HCT116 (cell line): ENCODE measurements around the gene TMCC3. TPM values are rescaled to one million over a fixed set of nuclear protein-coding genes. Genes with fewer than 3 reads are reported as not detected.

Experiments
- ATAC-seq: fragments of 200-7000 bp; cut with Tn5 transposase; 2 replicates; pipeline ENCODE4 v1.9.1; 2020; ENCODE audit warnings: mild to moderate bottlenecking, moderate library complexity
- BruUV-seq: library from RNA; stranded (reverse); fragments of 400-500 nt; replicated peaks from 2 replicates; lab custom pipeline; 2021; lab: Mats Ljungman, UMichigan
- CTCF ChIA-PET: fragments of 300-600 bp; sonication (Branson Sonifier 250); formaldehyde crosslinking; loops from one replicate; lab custom pipeline; 2021; ENCODE audit warnings: antibody characterized with exemption; lab: Charles Lee
- POLR2A ChIA-PET: fragments of 300-600, 350-600 bp; sonication (Branson Sonifier 250); formaldehyde crosslinking; loops from one replicate; lab custom pipeline; 2021; ENCODE audit warnings: antibody characterized with exemption; lab: Charles Lee
- RAD21 ChIA-PET, 2 experiments: fragments of 300-600 bp; sonication (Branson Sonifier 250); formaldehyde crosslinking; loops; one replicate each; lab custom pipeline; 2023; ENCODE audit warnings: low total read pairs in 2 of 2; ENCODE audit not compliant: uncharacterized antibody in 2 of 2, unreplicated experiment in 2 of 2, low non-redundant PET in 1 of 2; lab: Charles Lee
- DNase-seq: peaks from one replicate; pipeline ENCODE4 v3.0.0-alpha.2; 2010; ENCODE audit warnings: low read depth, low spot score
- H2AFZ ChIP-seq: fragments of 200-600 bp; shearing (Covaris generic), sonication (generic); 2 replicates; pipeline ENCODE4 v1.6.1; 2017; ENCODE audit warnings: low read depth, mixed run types, mixed read lengths, antibody characterized with exemption, low read length; ENCODE audit not compliant: poor library complexity, severe bottlenecking
- H3K27ac ChIP-seq: 2 replicates; pipeline ENCODE4 v1.5.1; 2012; ENCODE audit warnings: low read depth, low read length
- H3K27me3 ChIP-seq: fragments of 200-600 bp; sonication (generic); 2 replicates; pipeline ENCODE4 v1.6.1; 2016; ENCODE audit warnings: mixed run types, low read length, mixed read lengths; ENCODE audit not compliant: insufficient read depth
- H3K36me3 ChIP-seq, 2 experiments: fragments of 200-500 bp in 1 of 2; fragments of 200-600 bp in 1 of 2; sonication (Bioruptor generic) in 1 of 2; sonication (generic) in 1 of 2; 2 replicates each; pipeline versions ENCODE4 v1.5.1 to v1.6.1; 2014 to 2016; ENCODE audit warnings: low read length in 2 of 2, inconsistent platforms in 1 of 2, mixed read lengths in 1 of 2, mixed run types in 1 of 2; ENCODE audit not compliant: insufficient read depth in 2 of 2, control insufficient read depth in 1 of 2
- H3K4me1 ChIP-seq, 2 experiments: fragments of 200-600 bp in 1 of 2; sonication (generic) in 1 of 2; 2 replicates each; pipeline versions ENCODE4 v1.5.1 to v1.6.1; 2012 to 2017; ENCODE audit warnings: low read length in 2 of 2, inconsistent platforms in 1 of 2, mild to moderate bottlenecking in 1 of 2, mixed read lengths in 1 of 2, mixed run types in 1 of 2, moderate library complexity in 1 of 2; ENCODE audit not compliant: insufficient read depth in 2 of 2, control insufficient read depth in 1 of 2
- H3K4me2 ChIP-seq: fragments of 200-600 bp; sonication (generic); 2 replicates; pipeline ENCODE4 v1.6.1; 2017; ENCODE audit warnings: mixed run types, low read length, mixed read lengths
- H3K4me3 ChIP-seq, 2 experiments: fragments of 200-600 bp in 1 of 2; sonication (generic) in 1 of 2; replicated peaks in 1 of 2; 2 replicates each; pipeline ENCODE4 v1.5.1; 2011 to 2016; ENCODE audit warnings: low read length in 2 of 2, control low read depth in 1 of 2, low read depth in 1 of 2, mild to moderate bottlenecking in 1 of 2, mixed read lengths in 1 of 2, mixed run types in 1 of 2
- H3K79me2 ChIP-seq: fragments of 200-600 bp; sonication (generic); 2 replicates; pipeline ENCODE4 v1.6.1; 2017; ENCODE audit warnings: mild to moderate bottlenecking, mixed run types, low read length, moderate library complexity, mixed read lengths; ENCODE audit not compliant: insufficient read depth
- H3K9ac ChIP-seq: fragments of 200-600 bp; sonication (generic); 2 replicates; pipeline ENCODE4 v1.6.1; 2016; ENCODE audit warnings: low read length, mixed read lengths
- H3K9me2 ChIP-seq: fragments of 200-600 bp; sonication (generic), shearing (Covaris generic); 2 replicates; pipeline ENCODE4 v1.6.1; 2017; ENCODE audit warnings: mixed run types, mild to moderate bottlenecking, moderate library complexity; ENCODE audit not compliant: insufficient read depth
- H3K9me3 ChIP-seq, 2 experiments: fragments of 200-500 bp in 1 of 2; fragments of 200-600 bp in 1 of 2; sonication (Bioruptor generic) in 1 of 2; sonication (generic) in 1 of 2; 2 replicates each; pipeline ENCODE4 v1.6.1; 2014 to 2017; ENCODE audit warnings: low read length in 2 of 2, mixed read lengths in 2 of 2, inconsistent platforms in 1 of 2, low read depth in 1 of 2, mild to moderate bottlenecking in 1 of 2, mixed run types in 1 of 2, moderate library complexity in 1 of 2; ENCODE audit not compliant: control insufficient read depth in 1 of 2, insufficient read depth in 1 of 2
- H4K20me1 ChIP-seq: fragments of 200-600 bp; sonication (generic), shearing (Covaris generic); 2 replicates; pipeline ENCODE4 v1.6.1; 2017; ENCODE audit warnings: mixed run types, mild to moderate bottlenecking, moderate library complexity; ENCODE audit not compliant: insufficient read depth
- CEBPB ChIP-seq: IDR thresholded peaks from 2 replicates; pipeline ENCODE4 v1.6.1; 2012; ENCODE audit warnings: low read depth
- EZH2 ChIP-seq: fragments of 200-600 bp; sonication (generic); IDR thresholded peaks from 2 replicates; pipeline ENCODE4 v1.6.1; 2017; ENCODE audit warnings: antibody characterized with exemption, mixed run types
- EZH2phosphoT487 ChIP-seq: fragments of 200-600 bp; IDR thresholded peaks from 2 replicates; pipeline ENCODE4 v1.6.1; 2018; ENCODE audit warnings: antibody characterized with exemption, borderline replicate concordance
- FOSL1 ChIP-seq: IDR thresholded peaks from 2 replicates; pipeline ENCODE4 v1.6.1; 2012; ENCODE audit warnings: low read depth
- JUND ChIP-seq: IDR thresholded peaks from 2 replicates; pipeline ENCODE4 v1.6.1; 2012
- MAX ChIP-seq: IDR thresholded peaks from 2 replicates; pipeline ENCODE4 v1.6.1; 2012
- RAD21 ChIP-seq: IDR thresholded peaks from 2 replicates; pipeline ENCODE4 v1.6.1; 2012; ENCODE audit warnings: low read depth, mild to moderate bottlenecking
- REST ChIP-seq: IDR thresholded peaks from 2 replicates; pipeline ENCODE4 v1.6.1; 2012; ENCODE audit warnings: low read depth
- SP1 ChIP-seq: IDR thresholded peaks from 2 replicates; pipeline ENCODE4 v1.6.1; 2012; ENCODE audit warnings: low read depth
- YY1 ChIP-seq: IDR thresholded peaks from 2 replicates; pipeline ENCODE4 v1.6.1; 2011; ENCODE audit warnings: low read length, low read depth, moderate library complexity, mild to moderate bottlenecking; ENCODE audit not compliant: insufficient replicate concordance; ENCODE audit errors: extremely low read depth
- ZBTB33 ChIP-seq: IDR thresholded peaks from 2 replicates; pipeline ENCODE4 v1.6.1; 2011; ENCODE audit warnings: mild to moderate bottlenecking, low read length, moderate library complexity; ENCODE audit not compliant: insufficient replicate concordance; ENCODE audit errors: extremely low read depth
- ZFX ChIP-seq: fragments of 450-650 bp; IDR thresholded peaks from 2 replicates; pipeline ENCODE4 v1.6.1; 2017
- ZNF274 ChIP-seq: fragments of 200-500 bp; sonication (Bioruptor generic); IDR thresholded peaks from 2 replicates; pipeline ENCODE4 v1.6.1; 2014; ENCODE audit warnings: mild to moderate bottlenecking, low read depth, low read length, inconsistent platforms
- intact Hi-C: fragments of 100-400 bp; cut with micrococcal nuclease; formaldehyde crosslinking; loops from 2 replicates; pipeline ENCODE4 v1.10.0; 2022
- total RNA-seq: library from RNA; stranded (reverse); gene quantifications from one replicate; pipeline ENCODE4 v1.2.1, GENCODE V29; 2021; ENCODE audit not compliant: unreplicated experiment
- TF ChIP-seq, protein P1 (sequence below), 3 experiments: fragments of 200-600 bp in 1 of 3; sonication (generic) in 1 of 3; IDR thresholded peaks in 2 of 3; conservative IDR thresholded peaks in 1 of 3; 2 replicates each; pipeline ENCODE4 v1.5.1; 2012 to 2017; ENCODE audit warnings: low read depth in 2 of 3, low read length in 2 of 3, antibody characterized with exemption in 1 of 3, borderline replicate concordance in 1 of 3, control low read depth in 1 of 3, mild to moderate bottlenecking in 1 of 3, mixed read lengths in 1 of 3, mixed run types in 1 of 3, moderate library complexity in 1 of 3; ENCODE audit not compliant: insufficient read depth in 1 of 3
- TF ChIP-seq, protein P2 (sequence below): IDR thresholded peaks from 2 replicates; pipeline ENCODE4 v1.6.1; 2012

The TMCC3 gene
- total RNA-seq, 1 experiment from 2014 or later, result 4.5 TPM

GRCh38 chr12:94550964-94551363 is 99.4 kb downstream of the TMCC3 start:
- intact Hi-C loops, result no loop called here
- Histone ChIP-seq H3K27ac (no peak overlapping the region), H3K4me2 (no peak overlapping the region), H3K9ac (no peak overlapping the region), H3K27me3 (no peaks in the 10 kb centered on the region), H3K9me3 (no peaks in the 10 kb centered on the region), H3K79me2 (no peaks in the 10 kb centered on the region), H2AFZ (no peak overlapping the region), H4K20me1 (no peaks in the 10 kb centered on the region), H3K4me1 (peaks cover 11 to 29% of the 10 kb centered on the region in 2 experiments), H3K36me3 (no peaks in the 10 kb centered on the region), H3K4me3 (no peak overlapping the region), H3K9me2 (no peaks in the 10 kb centered on the region)
- ChIA-PET POLR2A (no interaction called here), RAD21 (no interaction called here), CTCF (interaction anchor here (3.7 kb wide), 1 partner anchor 325 kb away, joined by 15 read pairs; no protein-coding TSS in a partner anchor)
- DNase-seq (no peak), ATAC-seq (no peak)
- TF ChIP-seq ZFX (no peak), MAX (no peak), JUND (no peak), SP1 (no peak), EZH2 (no peak), ZBTB33 (no peak), CEBPB (no peak), RAD21 (no peak), YY1 (no peak), ZNF274 (no peak), REST (no peak), FOSL1 (no peak), EZH2phosphoT487 (no peak)
- TF ChIP-seq, protein P1, sequence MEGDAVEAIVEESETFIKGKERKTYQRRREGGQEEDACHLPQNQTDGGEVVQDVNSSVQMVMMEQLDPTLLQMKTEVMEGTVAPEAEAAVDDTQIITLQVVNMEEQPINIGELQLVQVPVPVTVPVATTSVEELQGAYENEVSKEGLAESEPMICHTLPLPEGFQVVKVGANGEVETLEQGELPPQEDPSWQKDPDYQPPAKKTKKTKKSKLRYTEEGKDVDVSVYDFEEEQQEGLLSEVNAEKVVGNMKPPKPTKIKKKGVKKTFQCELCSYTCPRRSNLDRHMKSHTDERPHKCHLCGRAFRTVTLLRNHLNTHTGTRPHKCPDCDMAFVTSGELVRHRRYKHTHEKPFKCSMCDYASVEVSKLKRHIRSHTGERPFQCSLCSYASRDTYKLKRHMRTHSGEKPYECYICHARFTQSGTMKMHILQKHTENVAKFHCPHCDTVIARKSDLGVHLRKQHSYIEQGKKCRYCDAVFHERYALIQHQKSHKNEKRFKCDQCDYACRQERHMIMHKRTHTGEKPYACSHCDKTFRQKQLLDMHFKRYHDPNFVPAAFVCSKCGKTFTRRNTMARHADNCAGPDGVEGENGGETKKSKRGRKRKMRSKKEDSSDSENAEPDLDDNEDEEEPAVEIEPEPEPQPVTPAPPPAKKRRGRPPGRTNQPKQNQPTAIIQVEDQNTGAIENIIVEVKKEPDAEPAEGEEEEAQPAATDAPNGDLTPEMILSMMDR (IDR thresholded peaks at IDR 0.05 in 2 of 3, conservative IDR thresholded peaks at IDR 0.05 in 1 of 3; ENCODE audit: borderline replicate concordance in 1 of 3, insufficient read depth in 1 of 3, low read depth in 2 of 3, low read length in 2 of 3), result no peak
- TF ChIP-seq, protein P2, sequence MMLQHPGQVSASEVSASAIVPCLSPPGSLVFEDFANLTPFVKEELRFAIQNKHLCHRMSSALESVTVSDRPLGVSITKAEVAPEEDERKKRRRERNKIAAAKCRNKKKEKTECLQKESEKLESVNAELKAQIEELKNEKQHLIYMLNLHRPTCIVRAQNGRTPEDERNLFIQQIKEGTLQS, result no peak
- BruUV-seq, result no TSS peak
